DMS114 treated with DMSO at 0.1 percent for 48 hours (cell line): ENCODE measurements around the gene FOXK1.

Experiments
- DNase-seq: peaks from one replicate; lab custom pipeline; 2025; ENCODE audit not compliant: unreplicated experiment; lab: John Stamatoyannopoulos, UW

The FOXK1 gene

GRCh38 chr7:4815609-4816418 lies 133.7 kb downstream of the FOXK1 start:
- no peak for DNase-seq

- no peak for DNase-seq
These were observed 134.5 kb downstream of the FOXK1 start for GRCh38 chr7:4816419-4817080.

- DNase-seq: no peak
These were observed 135.2 kb downstream of the FOXK1 start for GRCh38 chr7:4817178-4817901.

GRCh38 chr7:4818000-4818794 lies 136.1 kb downstream of the FOXK1 start:
- no peak for DNase-seq

GRCh38 chr7:4819560-4820404 lies 137.7 kb downstream of the FOXK1 start:
- no peak for DNase-seq

- no peak for DNase-seq
These were observed 138.4 kb downstream of the FOXK1 start for GRCh38 chr7:4820405-4820966.
